ENCODE measurements around the gene MAPK9. TPM values are rescaled to one million over a fixed set of nuclear protein-coding genes. Genes with fewer than 3 reads are reported as not detected.
A peak's percentile ranks its signal among the peaks of the same experiment; 100 is the strongest.

Gene MAPK9
- total RNA-seq, 1 donor from 2014 or later: 31.8 TPM

DNA sequence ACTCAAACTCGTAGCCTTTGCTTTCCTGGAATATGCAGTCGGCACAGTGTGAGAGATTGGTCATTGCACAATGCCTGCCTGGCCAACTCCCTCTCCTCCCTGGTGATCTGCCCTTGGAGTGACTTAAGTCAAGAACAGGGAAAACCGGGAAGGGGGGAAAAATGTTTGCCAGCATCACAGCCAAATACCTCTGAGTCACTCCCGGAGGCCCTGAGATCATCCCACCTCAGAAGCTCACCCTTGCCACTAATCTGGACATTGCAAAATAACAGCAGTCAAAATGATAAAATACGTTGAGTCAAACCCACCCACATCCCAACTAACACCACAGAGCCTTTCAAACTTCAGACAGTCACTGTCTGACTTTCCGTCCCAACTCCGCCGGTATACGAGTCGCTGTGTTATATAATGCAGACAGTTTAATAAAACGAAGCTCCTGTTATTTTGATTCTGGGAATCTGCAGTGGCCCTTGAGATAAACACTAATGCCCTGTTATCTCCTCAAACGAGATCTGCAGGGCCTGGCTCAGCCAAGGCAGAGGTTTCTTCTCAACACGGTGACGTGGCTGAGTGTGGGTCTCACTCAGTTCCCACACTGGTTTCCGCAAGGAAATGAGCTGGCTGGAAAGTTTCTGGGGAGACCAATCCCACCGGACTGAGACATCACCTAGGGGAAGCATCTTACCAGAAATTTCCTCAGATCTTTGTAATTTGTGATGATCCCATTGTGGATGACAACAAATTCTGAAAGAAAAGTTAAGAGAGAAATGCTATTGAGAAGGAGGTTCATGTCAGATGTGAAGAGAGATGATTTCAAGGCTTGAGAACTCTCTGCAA is 39.1 kb upstream of the MAPK9 start:
- peak overlapping the region; percentile 11 for H3K4me3 Mint-ChIP-seq (ENCODE audit: unreplicated experiment)
- TF ChIP-seq CTCF (IDR thresholded peaks at IDR 0.05): no peak
- no peaks in the 10 kb centered on the region for H3K27me3 Mint-ChIP-seq (ENCODE audit: unreplicated experiment)
- H3K9me3 Mint-ChIP-seq (ENCODE audit: unreplicated experiment): no peaks in the 10 kb centered on the region
- H3K4me1 Mint-ChIP-seq (ENCODE audit: unreplicated experiment): peaks cover 58% of the 10 kb centered on the region
- DNase-seq (ENCODE audit: extremely low spot score, unreplicated experiment): no peak
- H3K27ac Mint-ChIP-seq (ENCODE audit: unreplicated experiment): peak overlapping the region; percentile 84
- peaks cover 35% of the 10 kb centered on the region for H3K36me3 Mint-ChIP-seq (ENCODE audit: unreplicated experiment)

DNA sequence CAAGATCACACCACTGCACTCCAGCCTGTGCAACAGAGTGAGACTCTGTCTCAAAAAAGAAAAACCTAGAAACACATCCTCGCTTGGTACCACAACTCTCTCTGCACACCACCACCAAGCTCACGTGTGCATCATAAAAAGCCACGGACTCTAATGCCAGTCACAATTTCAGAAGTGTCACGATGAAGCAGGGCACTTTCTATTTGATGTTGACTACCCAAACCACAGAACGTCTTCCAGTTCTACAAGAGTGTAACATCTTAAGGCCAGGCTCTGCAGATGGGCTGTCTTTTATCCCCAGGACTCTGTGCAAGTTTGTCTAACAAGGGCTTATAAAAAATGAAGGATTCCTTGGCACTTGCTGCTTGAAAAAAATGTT is 38.4 kb upstream of the MAPK9 start:
- no peaks in the 10 kb centered on the region for H3K27me3 Mint-ChIP-seq (ENCODE audit: unreplicated experiment)
- H3K36me3 Mint-ChIP-seq (ENCODE audit: unreplicated experiment): peaks cover 37% of the 10 kb centered on the region
- peak overlapping the region; percentile 84 for H3K27ac Mint-ChIP-seq (ENCODE audit: unreplicated experiment)
- no peak overlapping the region for H3K4me3 Mint-ChIP-seq (ENCODE audit: unreplicated experiment)
- H3K9me3 Mint-ChIP-seq (ENCODE audit: unreplicated experiment): no peaks in the 10 kb centered on the region
- peaks cover 58% of the 10 kb centered on the region for H3K4me1 Mint-ChIP-seq (ENCODE audit: unreplicated experiment)
- DNase-seq (ENCODE audit: extremely low spot score, unreplicated experiment): no peak
- TF ChIP-seq CTCF (IDR thresholded peaks at IDR 0.05): no peak

DNA sequence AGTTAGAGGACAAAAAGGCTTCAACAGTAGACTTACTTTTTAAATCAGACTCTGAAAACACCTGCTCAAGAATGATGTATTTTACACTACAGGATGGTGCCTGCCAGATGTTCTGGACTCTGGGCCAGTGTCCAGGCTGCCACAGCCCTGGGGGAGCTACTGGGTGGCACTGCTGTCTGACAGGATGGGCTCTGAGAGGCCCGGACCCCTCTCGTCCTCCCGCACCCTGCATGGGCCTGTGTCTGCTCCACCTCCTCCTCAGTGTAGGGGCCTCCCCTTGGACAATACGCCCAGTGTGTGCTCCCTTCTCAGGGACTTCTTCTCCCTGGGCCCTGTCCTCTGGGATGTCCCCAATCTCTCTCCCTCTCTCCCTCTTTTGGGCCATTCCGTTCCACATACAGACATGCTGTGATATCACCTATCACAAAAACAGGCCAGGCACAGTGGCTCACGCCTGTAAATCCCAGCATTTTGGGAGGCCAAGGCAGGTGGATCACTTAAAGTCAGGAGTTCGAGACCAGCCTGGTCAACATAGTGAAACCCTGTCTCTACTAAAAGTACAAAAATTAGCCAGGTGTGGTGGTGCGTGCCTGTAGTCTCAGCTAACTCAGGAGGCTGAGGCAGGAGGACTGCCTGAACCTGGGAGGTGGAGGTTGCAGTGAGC is 37.9 kb upstream of the MAPK9 start:
- Mint-ChIP-seq H3K4me3 (ENCODE audit: unreplicated experiment) (no peak overlapping the region), H3K27me3 (ENCODE audit: unreplicated experiment) (no peaks in the 10 kb centered on the region), H3K36me3 (ENCODE audit: unreplicated experiment) (peaks cover 41% of the 10 kb centered on the region), H3K9me3 (ENCODE audit: unreplicated experiment) (no peaks in the 10 kb centered on the region), H3K27ac (ENCODE audit: unreplicated experiment) (peak overlapping the region; percentile 84), H3K4me1 (ENCODE audit: unreplicated experiment) (peaks cover 58% of the 10 kb centered on the region)
- no peak for DNase-seq (ENCODE audit: extremely low spot score, unreplicated experiment)
- no peak for TF ChIP-seq CTCF (IDR thresholded peaks at IDR 0.05)

GRCh38 chr5:180329138-180329435 is 37.2 kb upstream of the MAPK9 start:
- Mint-ChIP-seq H3K9me3 (ENCODE audit: unreplicated experiment) (no peaks in the 10 kb centered on the region), H3K36me3 (ENCODE audit: unreplicated experiment) (peaks cover 43% of the 10 kb centered on the region), H3K27ac (ENCODE audit: unreplicated experiment) (no peak overlapping the region), H3K4me3 (ENCODE audit: unreplicated experiment) (no peak overlapping the region), H3K4me1 (ENCODE audit: unreplicated experiment) (peaks cover 57% of the 10 kb centered on the region), H3K27me3 (ENCODE audit: unreplicated experiment) (no peaks in the 10 kb centered on the region)
- DNase-seq (ENCODE audit: extremely low spot score, unreplicated experiment): no peak
- TF ChIP-seq CTCF (IDR thresholded peaks at IDR 0.05): no peak

- peak; percentile 72 for TF ChIP-seq CTCF (IDR thresholded peaks at IDR 0.05)
- H3K27ac Mint-ChIP-seq (ENCODE audit: unreplicated experiment): no peak overlapping the region
- no peak overlapping the region for H3K4me3 Mint-ChIP-seq (ENCODE audit: unreplicated experiment)
- peaks cover 45% of the 10 kb centered on the region for H3K36me3 Mint-ChIP-seq (ENCODE audit: unreplicated experiment)
- no peaks in the 10 kb centered on the region for H3K27me3 Mint-ChIP-seq (ENCODE audit: unreplicated experiment)
- peaks cover 56% of the 10 kb centered on the region for H3K4me1 Mint-ChIP-seq (ENCODE audit: unreplicated experiment)
- DNase-seq (ENCODE audit: extremely low spot score, unreplicated experiment): peak; percentile 90
- no peaks in the 10 kb centered on the region for H3K9me3 Mint-ChIP-seq (ENCODE audit: unreplicated experiment)
Observed at GRCh38 chr5:180328296-180329137, 36.6 kb upstream of the MAPK9 start.
